ENCODE data around the gene ACE.

Gene ACE

DNA sequence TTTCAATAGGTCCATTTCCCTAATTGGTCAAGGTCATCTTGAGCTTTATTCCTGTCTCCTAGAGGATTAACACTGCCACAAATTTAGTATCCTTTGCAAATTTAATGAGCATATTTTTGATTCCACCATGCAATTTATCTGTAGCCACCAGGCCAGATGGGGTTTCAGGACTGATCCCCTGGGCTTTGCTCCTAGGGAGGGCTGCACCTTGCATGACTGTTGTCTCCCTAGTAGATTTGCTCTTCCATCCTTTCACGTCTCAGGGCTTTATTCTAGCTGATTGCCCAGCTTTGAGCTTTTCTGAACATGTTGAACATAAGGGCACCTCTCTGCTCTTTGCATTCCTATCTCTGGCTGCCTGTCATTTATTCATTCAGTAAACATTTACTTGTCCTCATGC lies 38.6 kb downstream of the ACE start:
- no peak for DNase-seq (ENCODE audit: low read depth, low spot score)

DNA sequence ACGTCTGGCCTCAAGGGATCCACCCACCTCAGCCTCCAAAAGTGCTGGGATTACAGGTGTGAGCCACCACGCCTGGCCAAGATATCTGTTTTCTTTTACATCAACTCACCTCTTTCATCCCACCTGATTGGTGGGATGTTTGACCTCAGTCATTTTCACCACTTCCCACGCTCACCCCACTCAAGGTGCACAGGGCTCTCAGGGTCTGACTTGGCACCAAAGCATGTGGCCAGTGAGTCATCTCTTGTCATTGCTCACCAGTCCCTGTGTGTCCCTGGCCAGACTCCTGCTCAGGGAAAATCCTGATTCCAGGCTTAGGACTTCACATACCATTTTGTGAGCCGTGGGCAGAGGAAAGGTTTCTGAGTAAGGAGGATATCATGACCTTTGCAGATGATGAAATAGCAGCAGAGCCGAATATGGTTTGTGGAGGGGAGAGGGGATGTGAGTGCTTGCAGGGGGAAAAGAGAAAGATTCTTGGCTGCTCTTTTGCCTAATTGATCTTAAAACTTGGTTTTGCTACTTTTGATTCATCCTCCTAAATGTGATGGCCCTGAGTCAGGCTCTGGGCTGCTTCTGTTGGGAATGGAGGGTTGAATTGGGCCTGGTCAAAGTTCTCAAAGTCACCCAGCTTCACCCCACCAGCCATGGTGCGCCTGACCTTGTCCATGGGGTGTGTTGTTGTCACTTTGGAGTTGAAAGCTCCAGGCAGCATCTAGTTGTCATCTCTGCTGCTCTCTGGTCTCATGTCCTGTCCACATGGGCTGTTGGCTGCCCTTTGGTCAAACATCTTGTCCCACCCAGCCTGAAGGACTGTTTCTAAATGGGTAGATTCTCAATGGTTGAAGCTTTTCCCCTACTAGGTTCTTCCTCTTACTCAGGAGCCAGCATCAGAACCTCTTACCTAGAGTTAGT lies 40.3 kb downstream of the ACE start:
- DNase-seq (ENCODE audit: low read depth, low spot score) = no peak

GRCh38 chr17:63517825-63518534 lies 41.1 kb downstream of the ACE start:
- no peak for DNase-seq (ENCODE audit: low read depth, low spot score)

DNA sequence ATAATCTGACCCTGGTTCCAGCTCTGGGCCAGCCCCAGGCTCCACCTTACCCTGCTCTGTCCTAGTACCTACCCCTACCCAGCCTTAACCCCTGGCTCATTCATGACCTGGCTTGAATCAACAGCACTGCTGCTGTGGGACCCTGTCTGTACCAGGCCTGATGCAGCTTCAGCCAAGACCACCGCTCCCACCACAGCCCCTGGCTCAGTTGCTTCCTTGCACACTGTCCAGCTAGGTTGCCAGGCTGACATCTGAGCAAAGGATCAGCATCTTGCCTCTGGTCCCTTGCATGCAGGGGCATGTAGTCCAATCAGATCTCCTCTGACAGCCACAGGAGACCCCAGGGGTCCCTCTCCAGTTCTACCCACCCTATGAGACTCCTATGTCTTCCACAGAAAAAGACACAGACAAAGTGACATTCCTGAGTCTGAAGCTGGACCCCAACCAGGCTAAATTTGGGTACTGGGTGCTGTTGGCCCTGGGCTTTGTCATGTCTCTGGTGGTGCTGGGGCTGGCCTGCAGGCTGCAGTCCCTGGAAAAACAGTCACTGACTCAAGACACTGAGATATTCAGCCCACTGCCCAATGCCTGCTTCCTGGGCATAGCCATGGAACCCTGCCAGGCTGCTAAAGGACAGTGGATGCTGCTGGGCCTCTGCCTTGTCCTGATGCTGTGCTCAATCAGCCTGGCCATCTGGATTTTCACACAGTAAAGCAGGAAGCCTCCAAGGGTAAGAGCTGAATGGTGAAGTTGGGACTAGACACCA lies 42.4 kb downstream of the ACE start:
- no peak for DNase-seq (ENCODE audit: low read depth, low spot score)

DNA sequence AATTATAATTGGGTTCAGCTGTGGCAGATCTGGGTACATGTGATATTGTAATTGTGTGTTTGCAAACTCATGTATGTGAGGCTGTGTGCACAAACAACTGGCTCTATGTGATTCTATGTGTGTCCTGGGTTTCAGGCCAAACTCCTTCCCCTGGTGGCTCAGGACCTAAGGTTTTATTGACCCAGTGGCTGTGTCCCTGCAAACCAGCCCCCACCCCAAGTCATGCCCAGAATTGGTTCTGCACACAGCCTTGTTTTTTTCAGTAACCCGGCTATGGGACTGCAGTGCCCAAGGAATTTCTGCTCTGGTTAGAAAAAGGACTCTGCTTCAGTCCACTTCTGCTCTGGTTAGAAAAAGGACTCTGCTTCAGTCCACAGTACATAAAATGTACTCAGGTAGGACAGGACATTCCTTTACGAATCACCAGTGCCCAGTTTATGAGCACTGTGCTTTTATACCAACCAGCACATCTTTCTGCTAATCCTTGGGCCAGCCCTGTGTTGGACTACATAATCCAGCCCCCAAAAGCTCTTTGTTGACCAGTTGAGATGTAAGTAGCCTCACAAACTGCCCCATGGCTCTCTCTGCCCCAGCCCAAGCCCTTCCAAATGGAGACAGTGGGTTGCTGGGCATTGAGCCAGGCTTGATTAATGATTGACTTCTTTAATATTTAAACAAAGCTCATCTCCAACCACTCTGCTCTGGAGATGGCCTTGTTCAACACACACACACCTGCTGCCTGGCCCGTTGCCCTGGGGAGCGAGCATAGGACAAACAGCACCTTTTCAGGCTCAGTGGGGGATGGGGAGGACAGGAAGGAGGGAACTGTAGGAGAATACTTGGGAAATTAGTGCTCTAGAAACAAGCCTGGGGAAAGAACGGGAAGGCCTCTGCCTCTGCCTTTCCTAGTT lies 43.4 kb downstream of the ACE start:
- DNase-seq (ENCODE audit: low read depth, low spot score) = no peak

DNA sequence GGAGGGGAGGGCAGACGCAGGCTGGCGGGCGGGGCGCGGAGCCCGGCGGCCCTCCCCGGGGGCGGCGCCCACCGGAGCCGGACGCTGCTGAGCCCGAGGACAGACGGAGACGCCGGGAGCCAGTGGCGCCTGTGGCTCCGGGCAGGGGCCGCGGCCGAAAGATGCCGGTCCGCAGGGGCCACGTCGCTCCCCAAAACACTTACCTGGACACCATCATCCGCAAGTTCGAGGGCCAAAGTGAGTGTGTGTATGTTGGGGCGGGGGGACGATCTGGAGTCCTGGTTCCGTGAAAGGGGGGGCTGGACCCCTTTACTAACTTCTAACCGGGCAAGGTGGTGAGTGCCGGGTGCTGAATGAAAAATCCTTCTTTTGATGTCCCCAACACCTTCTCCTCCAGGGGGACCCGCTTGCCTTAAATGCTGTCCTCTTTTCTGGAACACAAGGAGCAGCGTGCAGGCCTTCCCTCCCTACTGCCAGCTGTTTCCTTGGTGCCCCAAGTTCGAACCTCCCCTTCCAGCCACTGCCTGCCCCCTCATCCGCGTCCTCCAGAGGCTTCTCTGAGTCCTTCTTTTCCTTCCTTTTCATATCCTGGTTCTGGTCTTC lies 46.5 kb downstream of the ACE start, which contains the start of gene KCNH6:
KCNH6 (plus strand) TSS at position 106 of the 603 bp plus-strand sequence; CDS start at position 162, 56 bp downstream.
- no peak for DNase-seq (ENCODE audit: low read depth, low spot score)

DNA sequence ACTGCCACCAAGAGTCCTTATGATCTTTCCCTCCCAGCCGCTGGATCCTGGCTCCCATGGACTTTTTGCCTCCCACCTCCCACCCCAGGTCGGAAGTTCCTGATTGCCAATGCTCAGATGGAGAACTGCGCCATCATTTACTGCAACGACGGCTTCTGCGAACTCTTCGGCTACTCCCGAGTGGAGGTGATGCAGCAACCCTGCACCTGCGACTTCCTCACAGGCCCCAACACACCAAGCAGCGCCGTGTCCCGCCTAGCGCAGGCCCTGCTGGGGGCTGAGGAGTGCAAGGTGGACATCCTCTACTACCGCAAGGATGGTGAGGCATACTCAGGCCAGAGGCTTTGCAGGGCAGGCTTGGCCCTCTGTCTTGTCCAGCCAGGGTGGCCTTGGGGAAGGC lies 47.2 kb downstream of the ACE start:
- DNase-seq (ENCODE audit: low read depth, low spot score) = no peak

- no peak for DNase-seq (ENCODE audit: low read depth, low spot score)
Observed at GRCh38 chr17:63525190-63525946, 48.5 kb downstream of the ACE start.

DNA sequence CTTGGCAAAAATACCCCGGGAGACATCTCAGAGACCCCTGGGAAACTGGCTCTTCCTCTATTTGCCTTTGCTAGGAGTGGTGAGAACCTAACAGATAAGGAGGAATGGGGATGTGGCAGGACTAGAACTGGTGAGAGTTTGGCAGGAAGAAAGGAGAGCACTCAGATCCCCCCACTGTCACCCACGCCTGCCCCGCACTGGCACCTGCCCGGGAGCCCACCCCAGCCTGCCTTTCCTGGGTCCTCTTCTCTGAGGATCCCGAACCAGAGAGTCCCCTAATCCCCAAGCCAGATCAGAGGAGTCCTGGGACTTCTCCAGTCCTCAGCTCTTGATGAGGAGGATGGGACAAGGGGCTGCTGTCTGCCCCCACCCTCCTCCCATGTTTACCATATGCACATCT lies 50.0 kb downstream of the ACE start:
- DNase-seq (ENCODE audit: low read depth, low spot score) = no peak

- DNase-seq (ENCODE audit: low read depth, low spot score) = no peak
Observed at GRCh38 chr17:63528183-63528582, 51.3 kb downstream of the ACE start.

DNA sequence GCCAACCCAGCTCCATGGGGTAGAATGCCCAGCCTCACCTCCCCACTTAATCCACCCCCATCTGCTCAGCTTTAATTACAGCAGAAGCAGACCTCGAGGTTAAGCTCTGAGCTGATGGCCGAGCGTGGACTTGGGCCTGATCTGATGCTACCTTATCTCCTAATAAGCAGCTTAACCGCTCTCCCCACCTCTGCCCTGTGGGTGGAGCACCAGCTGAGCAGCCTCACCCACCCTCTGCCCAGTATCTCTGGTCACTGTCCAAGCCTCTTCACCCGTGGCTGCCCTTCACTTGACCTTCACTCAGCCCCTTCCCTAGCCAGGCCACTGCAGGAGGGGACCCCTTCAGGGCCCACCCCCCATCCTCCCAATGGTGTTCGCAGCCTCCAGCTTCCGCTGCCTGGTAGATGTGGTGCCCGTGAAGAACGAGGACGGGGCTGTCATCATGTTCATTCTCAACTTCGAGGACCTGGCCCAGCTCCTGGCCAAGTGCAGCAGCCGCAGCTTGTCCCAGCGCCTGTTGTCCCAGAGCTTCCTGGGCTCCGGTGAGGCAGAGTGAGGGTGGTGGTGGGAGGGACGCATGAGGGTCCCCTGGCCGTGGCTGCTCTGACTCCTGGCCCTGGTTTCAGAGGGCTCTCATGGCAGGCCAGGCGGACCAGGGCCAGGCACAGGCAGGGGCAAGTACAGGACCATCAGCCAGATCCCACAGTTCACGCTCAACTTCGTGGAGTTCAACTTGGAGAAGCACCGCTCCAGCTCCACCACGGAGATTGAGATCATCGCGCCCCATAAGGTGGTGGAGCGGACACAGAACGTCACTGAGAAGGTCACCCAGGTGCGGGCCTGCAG lies 53.1 kb downstream of the ACE start:
- DNase-seq (ENCODE audit: low read depth, low spot score) = no peak

DNA sequence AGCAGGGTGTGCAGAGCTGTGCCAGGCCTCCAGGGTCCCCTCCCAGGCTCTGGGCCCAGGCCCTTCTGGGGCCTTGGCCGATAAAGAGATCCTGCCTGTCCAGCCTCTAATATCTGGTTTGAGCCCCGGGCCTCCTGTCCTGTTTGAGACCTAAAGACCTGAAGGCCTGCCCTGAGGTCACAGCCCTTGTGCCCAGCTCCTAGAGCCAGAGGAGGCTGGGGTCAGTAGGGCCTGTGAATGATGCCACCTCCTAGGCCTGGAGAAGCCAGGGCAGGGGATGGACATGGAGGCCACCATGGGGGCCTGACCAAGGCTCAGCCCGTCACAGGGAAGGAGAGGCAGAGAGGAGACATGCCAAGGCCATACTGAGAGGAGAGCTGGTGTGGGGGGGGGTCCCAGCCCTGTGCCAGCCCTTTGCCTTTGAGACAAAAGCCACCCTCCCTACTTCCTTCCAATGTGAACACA lies 53.7 kb downstream of the ACE start:
- DNase-seq (ENCODE audit: low read depth, low spot score) = no peak

DNA sequence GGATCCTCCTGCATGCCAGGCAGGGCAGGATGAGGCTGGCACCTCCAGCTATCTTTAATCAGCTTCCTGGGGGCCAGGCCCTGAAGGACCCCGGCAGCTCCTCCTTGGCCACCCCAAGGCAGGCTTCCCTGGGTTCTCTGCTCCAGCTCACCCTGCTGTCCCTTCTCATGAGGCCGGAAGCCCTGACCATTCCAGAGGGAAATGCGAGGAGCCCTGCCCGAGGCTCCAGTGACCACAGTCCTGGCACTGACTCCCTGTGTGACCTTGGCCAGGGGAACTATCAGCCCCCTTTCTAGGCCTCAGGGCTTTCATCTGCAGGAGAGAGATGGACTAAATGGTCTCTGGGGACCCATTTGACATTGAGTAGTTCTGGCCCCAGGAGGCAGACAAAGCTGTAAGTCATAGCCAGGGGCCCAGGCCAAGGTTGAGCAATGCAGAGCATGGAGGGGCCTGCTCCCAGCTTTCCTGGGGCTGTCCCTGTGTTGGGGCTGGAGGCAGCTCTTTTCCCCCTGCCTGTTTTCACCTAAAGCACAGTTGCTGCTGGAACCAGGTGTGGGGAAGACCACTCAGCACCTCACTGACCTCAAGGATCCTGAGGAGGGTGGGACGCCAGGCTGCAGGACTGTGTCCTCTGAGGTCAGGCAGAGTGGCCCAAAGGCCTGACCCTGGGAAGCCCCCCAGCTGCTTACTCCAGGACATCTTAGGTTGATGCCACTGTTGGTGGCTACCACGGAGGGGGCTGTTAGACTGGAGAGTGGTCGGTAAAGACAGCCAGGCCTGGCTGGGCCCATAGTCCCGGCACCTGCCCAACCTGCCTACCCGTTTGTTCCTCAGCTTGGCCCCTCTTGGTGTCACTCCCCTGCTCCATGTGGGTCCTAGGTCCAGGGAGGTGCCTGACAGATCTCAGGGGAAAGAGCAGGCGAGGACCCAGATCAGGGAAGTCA lies 54.4 kb downstream of the ACE start:
- no peak for DNase-seq (ENCODE audit: low read depth, low spot score)

DNA sequence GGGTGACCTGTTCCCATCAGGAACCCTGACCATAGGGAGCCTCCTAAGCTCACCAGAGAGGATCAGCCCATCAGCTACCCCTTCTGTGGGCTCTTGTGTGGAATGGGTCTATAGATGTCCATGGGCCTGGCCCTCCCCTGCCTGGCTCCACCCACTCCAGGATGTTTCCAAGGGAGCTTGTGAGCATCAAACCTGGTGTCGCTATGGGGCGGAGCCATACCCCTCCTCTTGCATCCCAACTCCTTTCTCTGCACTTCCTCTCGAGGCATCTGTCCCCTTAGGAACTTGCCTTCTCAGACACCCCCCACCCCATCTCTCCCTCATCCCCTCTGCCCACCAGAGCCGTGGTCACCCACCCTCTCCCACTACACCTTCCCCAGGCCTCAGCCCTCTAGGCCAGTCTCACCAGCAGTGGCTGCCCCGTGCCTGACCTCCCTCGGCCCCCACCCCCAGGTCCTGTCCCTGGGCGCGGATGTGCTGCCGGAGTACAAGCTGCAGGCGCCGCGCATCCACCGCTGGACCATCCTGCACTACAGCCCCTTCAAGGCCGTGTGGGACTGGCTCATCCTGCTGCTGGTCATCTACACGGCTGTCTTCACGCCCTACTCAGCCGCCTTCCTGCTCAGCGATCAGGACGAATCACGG lies 56.7 kb downstream of the ACE start:
- DNase-seq (ENCODE audit: low read depth, low spot score) = no peak

GRCh38 chr17:63534078-63534570 lies 57.3 kb downstream of the ACE start:
- DNase-seq (ENCODE audit: low read depth, low spot score) = no peak

- DNase-seq (ENCODE audit: low read depth, low spot score) = no peak
Observed at GRCh38 chr17:63534816-63535455, 58.1 kb downstream of the ACE start.

GRCh38 chr17:63535640-63536039 lies 58.8 kb downstream of the ACE start:
- DNase-seq (ENCODE audit: low read depth, low spot score) = no peak
